22Rv1 (cell line): ENCODE measurements around the gene MINDY3.
A peak's percentile ranks its signal among the peaks of the same experiment; 100 is the strongest.

Source experiments
- H3K27ac ChIP-seq: fragments of 450-650 bp; 2 replicates; pipeline ENCODE4 v1.5.1; 2017
- CTCF ChIP-seq: fragments of 450-650 bp; IDR thresholded peaks from 2 replicates; pipeline ENCODE4 v1.5.1; 2017; ENCODE audit warnings: mild to moderate bottlenecking
- ZFX ChIP-seq: fragments of 450-650 bp; IDR thresholded peaks from 2 replicates; pipeline ENCODE4 v1.6.1; 2017; ENCODE audit warnings: antibody characterized with exemption, borderline replicate concordance

Gene MINDY3

GRCh38 chr10:15758618-15759017 lies 101.7 kb downstream of the MINDY3 start:
- TF ChIP-seq CTCF: no peak
- TF ChIP-seq ZFX: no peak
- no peak overlapping the region for H3K27ac ChIP-seq

- TF ChIP-seq ZFX (no peak), CTCF (no peak)
- H3K27ac ChIP-seq: no peak overlapping the region
Observed at GRCh38 chr10:15754937-15755336, 105.4 kb downstream of the MINDY3 start.

GRCh38 chr10:15751046-15751445 lies 109.3 kb downstream of the MINDY3 start:
- TF ChIP-seq CTCF (no peak), ZFX (no peak)
- H3K27ac ChIP-seq: no peak overlapping the region

GRCh38 chr10:15748126-15748525 lies 112.2 kb downstream of the MINDY3 start:
- H3K27ac ChIP-seq: no peak overlapping the region
- TF ChIP-seq CTCF (no peak), ZFX (no peak)

- TF ChIP-seq ZFX (no peak), CTCF (no peak)
- no peak overlapping the region for H3K27ac ChIP-seq
Observed at GRCh38 chr10:15747632-15748031, 112.7 kb downstream of the MINDY3 start.

GRCh38 chr10:15745751-15746150 lies 114.6 kb downstream of the MINDY3 start:
- H3K27ac ChIP-seq: no peak overlapping the region
- TF ChIP-seq CTCF: no peak
- no peak for TF ChIP-seq ZFX

GRCh38 chr10:15744217-15744865 lies 116.0 kb downstream of the MINDY3 start:
- TF ChIP-seq ZFX (no peak), CTCF (peak; percentile 81)

More at GRCh38 chr10:15744217-15744865, 116.0 kb downstream of the MINDY3 start:
- H3K27ac ChIP-seq: no peak overlapping the region
